HepG2 (cell line): ENCODE results near the gene PDIA6. TPM values are rescaled to one million over a fixed set of nuclear protein-coding genes. Genes with fewer than 3 reads are reported as not detected.
A peak's percentile ranks its signal among the peaks of the same experiment; 100 is the strongest.

ENCODE experiments used
- BCL6 ChIP-seq: IDR thresholded peaks from 2 replicates; pipeline ENCODE4 v1.6.1; 2016; ENCODE audit warnings: missing genetic modification reagents, missing compliant biosample characterization
- CREB1 ChIP-seq, 2 experiments: fragments of 450-650 bp in 1 of 2; IDR thresholded peaks; 2 replicates each; pipeline ENCODE4 v1.6.1; 2016 to 2017; ENCODE audit warnings: control low read depth in 1 of 2, mild to moderate bottlenecking in 1 of 2, missing compliant biosample characterization in 1 of 2, missing genetic modification characterization in 1 of 2
- KDM4B ChIP-seq: sonication (generic); formaldehyde crosslinking; IDR thresholded peaks from 2 replicates; pipeline ENCODE4 v1.4.0; 2020; ENCODE audit warnings: missing genetic modification reagents
- MTA3 ChIP-seq: sonication (generic); formaldehyde crosslinking; IDR thresholded peaks from 2 replicates; pipeline ENCODE4 v1.4.0; 2020; ENCODE audit warnings: missing genetic modification reagents
- NCOA5 ChIP-seq: sonication (generic); formaldehyde crosslinking; IDR thresholded peaks from 2 replicates; pipeline ENCODE4 v1.4.0; 2020; ENCODE audit warnings: missing genetic modification reagents
- PAF1 ChIP-seq: IDR thresholded peaks from 2 replicates; pipeline ENCODE4 v1.6.1; 2016; ENCODE audit warnings: missing genetic modification reagents, missing compliant biosample characterization
- PHF5A ChIP-seq: IDR thresholded peaks from one replicate; pipeline ENCODE4 v1.6.1; 2018; ENCODE audit warnings: low read depth, missing genetic modification reagents; ENCODE audit not compliant: unreplicated experiment
- RAD21 ChIP-seq: fragments of 450-650 bp; formaldehyde crosslinking; IDR thresholded peaks from 2 replicates; pipeline ENCODE4 v1.5.0; 2020; ENCODE audit warnings: mild to moderate bottlenecking
- RBFOX2 ChIP-seq: fragments of 200-400 bp; formaldehyde crosslinking; IDR thresholded peaks from 2 replicates; pipeline ENCODE4 v1.6.1; 2017; ENCODE audit warnings: low read depth, mild to moderate bottlenecking, low read length
- SSRP1 ChIP-seq: IDR thresholded peaks from 2 replicates; pipeline ENCODE4 v1.6.1; 2016; ENCODE audit warnings: control low read depth
- TBX3 ChIP-seq: fragments of 450-650 bp; IDR thresholded peaks from 2 replicates; pipeline ENCODE4 v1.6.1; 2017; ENCODE audit warnings: antibody characterized with exemption, mild to moderate bottlenecking, inconsistent platforms, borderline replicate concordance
- ZBTB3 ChIP-seq: sonication (generic); formaldehyde crosslinking; IDR thresholded peaks from 2 replicates; pipeline ENCODE4 v1.4.0; 2020; ENCODE audit warnings: low read depth, mild to moderate bottlenecking, moderate library complexity, missing genetic modification reagents, borderline replicate concordance
- ZFP36L2 ChIP-seq: sonication (generic); formaldehyde crosslinking; IDR thresholded peaks from 2 replicates; pipeline ENCODE4 v1.4.0; 2020; ENCODE audit warnings: missing genetic modification reagents
- ZNF124 ChIP-seq: sonication (generic); formaldehyde crosslinking; IDR thresholded peaks from 2 replicates; pipeline ENCODE4 v1.4.0; 2020; ENCODE audit warnings: missing genetic modification reagents
- ZNF280D ChIP-seq: sonication (generic); formaldehyde crosslinking; IDR thresholded peaks from 2 replicates; pipeline ENCODE4 v1.5.1; 2020; ENCODE audit warnings: mild to moderate bottlenecking, missing genetic modification reagents
- ZNF3 ChIP-seq: IDR thresholded peaks from 2 replicates; pipeline ENCODE4 v1.7.0; 2017; ENCODE audit warnings: inconsistent platforms
- ZNF317 ChIP-seq: sonication (generic); formaldehyde crosslinking; IDR thresholded peaks from 2 replicates; pipeline ENCODE4 v1.5.0; 2020; ENCODE audit warnings: mild to moderate bottlenecking, missing genetic modification reagents
- ZNF557 ChIP-seq: sonication (generic); formaldehyde crosslinking; IDR thresholded peaks from 2 replicates; pipeline ENCODE4 v1.4.0; 2020; ENCODE audit warnings: missing genetic modification reagents
- ZNF788 ChIP-seq: sonication (generic); formaldehyde crosslinking; IDR thresholded peaks from 2 replicates; pipeline ENCODE4 v1.5.0; 2020; ENCODE audit warnings: mild to moderate bottlenecking, missing genetic modification reagents, borderline replicate concordance
- ZNF816 ChIP-seq: sonication (generic); formaldehyde crosslinking; IDR thresholded peaks from 2 replicates; pipeline ENCODE4 v1.8.0; 2022; ENCODE audit warnings: missing genetic modification reagents, mild to moderate bottlenecking, borderline replicate concordance
- polyA plus RNA-seq, 8 experiments: library from polyadenylated mRNA; depleted of rRNA in 3 of 8; stranded (reverse) in 7 of 8; unstranded in 1 of 8; fragments of >200 nt; fragmentation: Illumina TruSeq in 4 of 8; extraction: Trizol in 4 of 8; gene quantifications; 2 replicates each; pipeline versions ENCODE4 v1.2.1 to v1.2.3, GENCODE V29; 2011 to 2016; ENCODE audit warnings: low read depth in 4 of 8, missing spikeins in 1 of 8, mixed read lengths in 1 of 8; ENCODE audit not compliant: insufficient read depth in 1 of 8
- total RNA-seq, 5 experiments: library from RNA; depleted of rRNA; stranded (reverse); fragments of >200 nt; fragmentation: Illumina TruSeq; extraction: Trizol; gene quantifications; 2 replicates each; pipeline ENCODE4 v1.2.3, GENCODE V29; 2016; ENCODE audit warnings: low read depth in 1 of 5
- TF ChIP-seq, protein P1 (sequence below), 2 experiments: sonication (generic) in 1 of 2; formaldehyde crosslinking in 1 of 2; IDR thresholded peaks; 2 replicates each; pipeline versions ENCODE4 v1.5.1 to v1.6.1; 2011 to 2020; ENCODE audit warnings: borderline replicate concordance in 1 of 2, low read depth in 1 of 2, low read length in 1 of 2, mild to moderate bottlenecking in 1 of 2, missing genetic modification reagents in 1 of 2, moderate library complexity in 1 of 2
- TF ChIP-seq, protein P2 (sequence below): sonication (generic); formaldehyde crosslinking; IDR thresholded peaks from 2 replicates; pipeline ENCODE4 v1.5.0; 2020; ENCODE audit warnings: mild to moderate bottlenecking, missing genetic modification reagents
- TF ChIP-seq, protein P3 (sequence below): sonication (generic); formaldehyde crosslinking; IDR thresholded peaks from 2 replicates; pipeline ENCODE4 v1.9.0; 2021; ENCODE audit warnings: missing genetic modification reagents, mild to moderate bottlenecking, borderline replicate concordance

The PDIA6 gene
- total and polyA plus RNA-seq, 2 of the 13 experiments (the other 11 are each of a cell fraction or from before 2014, with no cell fraction given), result 586 to 642 TPM

- TF ChIP-seq, protein P1, sequence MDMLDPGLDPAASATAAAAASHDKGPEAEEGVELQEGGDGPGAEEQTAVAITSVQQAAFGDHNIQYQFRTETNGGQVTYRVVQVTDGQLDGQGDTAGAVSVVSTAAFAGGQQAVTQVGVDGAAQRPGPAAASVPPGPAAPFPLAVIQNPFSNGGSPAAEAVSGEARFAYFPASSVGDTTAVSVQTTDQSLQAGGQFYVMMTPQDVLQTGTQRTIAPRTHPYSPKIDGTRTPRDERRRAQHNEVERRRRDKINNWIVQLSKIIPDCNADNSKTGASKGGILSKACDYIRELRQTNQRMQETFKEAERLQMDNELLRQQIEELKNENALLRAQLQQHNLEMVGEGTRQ (IDR thresholded peaks at IDR 0.05; ENCODE audit: low read depth, low read length), result no peak
- TF ChIP-seq, protein P1 (CRISPR knock-in tag; IDR thresholded peaks at IDR 0.05; ENCODE audit: borderline replicate concordance), result no peak
- TF ChIP-seq BCL6 (CRISPR knock-in tag) (no peak), RAD21 (CRISPR knock-in tag) (no peak), ZNF3 (CRISPR knock-in tag) (no peak), ZNF557 (CRISPR knock-in tag) (no peak), ZNF124 (CRISPR knock-in tag) (no peak), CREB1 (IDR thresholded peaks at IDR 0.05) (no peak), CREB1 (CRISPR knock-in tag; IDR thresholded peaks at IDR 0.05) (no peak), ZNF788 (CRISPR knock-in tag) (no peak), NCOA5 (CRISPR knock-in tag) (no peak), TBX3 (no peak), ZNF317 (CRISPR knock-in tag) (no peak), ZNF280D (peak; percentile 63; the same call in 1 of the 2 replicates), PHF5A (no peak), ZBTB3 (CRISPR knock-in tag) (no peak), KDM4B (CRISPR knock-in tag) (no peak), ZNF816 (CRISPR knock-in tag) (no peak), PAF1 (CRISPR knock-in tag) (no peak), ZFP36L2 (no peak), SSRP1 (CRISPR knock-in tag) (no peak), MTA3 (CRISPR knock-in tag) (no peak), RBFOX2 (no peak)
- TF ChIP-seq, protein P2, sequence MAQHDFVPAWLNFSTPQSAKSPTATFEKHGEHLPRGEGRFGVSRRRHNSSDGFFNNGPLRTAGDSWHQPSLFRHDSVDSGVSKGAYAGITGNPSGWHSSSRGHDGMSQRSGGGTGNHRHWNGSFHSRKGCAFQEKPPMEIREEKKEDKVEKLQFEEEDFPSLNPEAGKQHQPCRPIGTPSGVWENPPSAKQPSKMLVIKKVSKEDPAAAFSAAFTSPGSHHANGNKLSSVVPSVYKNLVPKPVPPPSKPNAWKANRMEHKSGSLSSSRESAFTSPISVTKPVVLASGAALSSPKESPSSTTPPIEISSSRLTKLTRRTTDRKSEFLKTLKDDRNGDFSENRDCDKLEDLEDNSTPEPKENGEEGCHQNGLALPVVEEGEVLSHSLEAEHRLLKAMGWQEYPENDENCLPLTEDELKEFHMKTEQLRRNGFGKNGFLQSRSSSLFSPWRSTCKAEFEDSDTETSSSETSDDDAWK (CRISPR knock-in tag), result no peak
- TF ChIP-seq, protein P3, sequence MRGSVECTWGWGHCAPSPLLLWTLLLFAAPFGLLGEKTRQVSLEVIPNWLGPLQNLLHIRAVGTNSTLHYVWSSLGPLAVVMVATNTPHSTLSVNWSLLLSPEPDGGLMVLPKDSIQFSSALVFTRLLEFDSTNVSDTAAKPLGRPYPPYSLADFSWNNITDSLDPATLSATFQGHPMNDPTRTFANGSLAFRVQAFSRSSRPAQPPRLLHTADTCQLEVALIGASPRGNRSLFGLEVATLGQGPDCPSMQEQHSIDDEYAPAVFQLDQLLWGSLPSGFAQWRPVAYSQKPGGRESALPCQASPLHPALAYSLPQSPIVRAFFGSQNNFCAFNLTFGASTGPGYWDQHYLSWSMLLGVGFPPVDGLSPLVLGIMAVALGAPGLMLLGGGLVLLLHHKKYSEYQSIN (CRISPR knock-in tag), result no peak
Measured at GRCh38 chr2:10814142-10814541, 1.6 kb upstream of the PDIA6 start (continued).
